H9 (cell line): ENCODE results near the gene PCSK9. TPM values are rescaled to one million over a fixed set of nuclear protein-coding genes. Genes with fewer than 3 reads are reported as not detected.

ENCODE experiments used
- DNase-seq: peaks from one replicate; pipeline ENCODE4 v3.0.0-alpha.2; 2017
- H2AFZ ChIP-seq: one replicate; pipeline ENCODE4 v1.6.1; 2013; ENCODE audit warnings: mild to moderate bottlenecking, low read length, control low read depth, moderate library complexity
- H2AK5ac ChIP-seq: 2 replicates; pipeline ENCODE4 v1.6.1; 2013; ENCODE audit warnings: low read length, control low read depth, mixed read lengths; ENCODE audit not compliant: insufficient read length
- H2BK120ac ChIP-seq: one replicate; pipeline ENCODE4 v1.6.1; 2013; ENCODE audit warnings: low read depth, mild to moderate bottlenecking, low read length, control low read depth, inconsistent platforms; ENCODE audit not compliant: poor library complexity, severe bottlenecking
- H2BK12ac ChIP-seq: 2 replicates; pipeline ENCODE4 v1.6.1; 2013; ENCODE audit warnings: low read length, control low read depth, mixed read lengths, low read depth; ENCODE audit not compliant: insufficient read length
- H2BK15ac ChIP-seq: 2 replicates; pipeline ENCODE4 v1.6.1; 2013; ENCODE audit warnings: low read depth, low read length, control low read depth
- H2BK20ac ChIP-seq: one replicate; pipeline ENCODE4 v1.6.1; 2013; ENCODE audit warnings: low read depth, mild to moderate bottlenecking, low read length, control low read depth, inconsistent platforms; ENCODE audit not compliant: poor library complexity, severe bottlenecking
- H2BK5ac ChIP-seq: 2 replicates; pipeline ENCODE4 v1.6.1; 2013; ENCODE audit warnings: low read length, control low read depth, mixed read lengths; ENCODE audit not compliant: insufficient read length
- H3K14ac ChIP-seq: 2 replicates; pipeline ENCODE4 v1.6.1; 2013; ENCODE audit warnings: low read length, control low read depth; ENCODE audit not compliant: insufficient read depth
- H3K18ac ChIP-seq: 2 replicates; pipeline ENCODE4 v1.6.1; 2013; ENCODE audit warnings: low read depth, mild to moderate bottlenecking, mixed read lengths, low read length, control low read depth; ENCODE audit not compliant: insufficient read length
- H3K23ac ChIP-seq: 2 replicates; pipeline ENCODE4 v1.6.1; 2013; ENCODE audit warnings: low read length, control low read depth, mixed read lengths, low read depth; ENCODE audit not compliant: insufficient read length
- H3K23me2 ChIP-seq: 2 replicates; pipeline ENCODE4 v1.6.1; 2013; ENCODE audit warnings: low read depth, mild to moderate bottlenecking, mixed read lengths, low read length, control low read depth; ENCODE audit not compliant: insufficient read length, poor library complexity, severe bottlenecking
- H3K27ac ChIP-seq: 2 replicates; pipeline ENCODE4 v1.5.1; 2013; ENCODE audit warnings: low read length, control low read depth, mixed read lengths, low read depth; ENCODE audit not compliant: insufficient read length
- H3K27me3 ChIP-seq: 2 replicates; pipeline ENCODE4 v1.6.1; 2013; ENCODE audit warnings: low read length, control low read depth, inconsistent platforms; ENCODE audit not compliant: insufficient read depth
- H3K4ac ChIP-seq: 2 replicates; pipeline ENCODE4 v1.6.1; 2013; ENCODE audit warnings: low read depth, mild to moderate bottlenecking, control low read depth, inconsistent platforms, low read length, moderate library complexity
- H3K4me1 ChIP-seq: 2 replicates; pipeline ENCODE4 v1.6.1; 2013; ENCODE audit warnings: low read length, control low read depth, inconsistent platforms; ENCODE audit not compliant: insufficient read depth
- H3K4me2 ChIP-seq: 2 replicates; pipeline ENCODE4 v1.6.1; 2013; ENCODE audit warnings: low read length, control low read depth, mixed read lengths; ENCODE audit not compliant: insufficient read length, insufficient read depth
- H3K56ac ChIP-seq: 2 replicates; pipeline ENCODE4 v1.6.1; 2013; ENCODE audit warnings: low read depth, mild to moderate bottlenecking, mixed read lengths, low read length, control low read depth; ENCODE audit not compliant: insufficient read length
- H3K79me1 ChIP-seq: 2 replicates; pipeline ENCODE4 v1.6.1; 2013; ENCODE audit warnings: low read depth, mild to moderate bottlenecking, moderate library complexity, low read length, control low read depth, inconsistent platforms; ENCODE audit not compliant: insufficient read depth, poor library complexity, severe bottlenecking
- H3K79me2 ChIP-seq: 2 replicates; pipeline ENCODE4 v1.6.1; 2013; ENCODE audit warnings: low read length, control low read depth, inconsistent platforms; ENCODE audit not compliant: insufficient read depth
- H3K9ac ChIP-seq: 2 replicates; pipeline ENCODE4 v1.6.1; 2013; ENCODE audit warnings: low read length, control low read depth, mixed read lengths; ENCODE audit not compliant: insufficient read length; ENCODE audit errors: extremely low read depth
- H3K9me3 ChIP-seq: one replicate; pipeline ENCODE4 v1.6.1; 2013; ENCODE audit warnings: low read depth, low read length, inconsistent platforms; ENCODE audit not compliant: control insufficient read depth
- H3T11ph ChIP-seq: one replicate; pipeline ENCODE4 v1.6.1; 2013; ENCODE audit warnings: mild to moderate bottlenecking, low read length, control low read depth, inconsistent platforms
- H4K20me1 ChIP-seq: one replicate; pipeline ENCODE4 v1.6.1; 2013; ENCODE audit not compliant: control insufficient read depth, insufficient read length, insufficient read depth
- H4K5ac ChIP-seq: 2 replicates; pipeline ENCODE4 v1.6.1; 2013; ENCODE audit warnings: low read depth, mild to moderate bottlenecking, mixed read lengths, low read length, control low read depth; ENCODE audit not compliant: insufficient read length
- H4K8ac ChIP-seq: replicated peaks from 2 replicates; pipeline ENCODE4 v1.6.1; 2013; ENCODE audit warnings: low read length, control low read depth, mixed read lengths, low read depth; ENCODE audit not compliant: insufficient read length
- H4K91ac ChIP-seq: 2 replicates; pipeline ENCODE4 v1.6.1; 2013; ENCODE audit warnings: low read depth, mild to moderate bottlenecking, moderate library complexity, mixed read lengths, low read length, control low read depth; ENCODE audit not compliant: insufficient read length
- H3K27ac Mint-ChIP-seq, 3 experiments: 2 replicates in 2 of 3; 3 replicates in 1 of 3; pipeline ENCODE4 v1.8.0; 2020 to 2021; ENCODE audit warnings: mixed read lengths in 3 of 3, mild to moderate bottlenecking in 1 of 3, moderate library complexity in 1 of 3
- H3K27me3 Mint-ChIP-seq: 2 replicates; pipeline ENCODE4 v1.8.0; 2021; ENCODE audit warnings: low read depth, mild to moderate bottlenecking, moderate library complexity, mixed read lengths
- H3K36me3 Mint-ChIP-seq, 3 experiments: 2 replicates in 2 of 3; 3 replicates in 1 of 3; pipeline ENCODE4 v1.8.0; 2020 to 2021; ENCODE audit warnings: low read depth in 3 of 3, mixed read lengths in 3 of 3; ENCODE audit not compliant: insufficient read depth in 1 of 3
- H3K4me1 Mint-ChIP-seq, 2 experiments: 2 replicates each; pipeline ENCODE4 v1.8.0; 2020; ENCODE audit warnings: mixed read lengths in 2 of 2
- H3K4me3 Mint-ChIP-seq, 2 experiments: 2 replicates in 1 of 2; 3 replicates in 1 of 2; pipeline ENCODE4 v1.8.0; 2020 to 2021; ENCODE audit warnings: mild to moderate bottlenecking in 2 of 2, mixed read lengths in 2 of 2, moderate library complexity in 1 of 2
- H3K9me3 Mint-ChIP-seq, 2 experiments: 2 replicates in 1 of 2; 3 replicates in 1 of 2; pipeline ENCODE4 v1.8.0; 2020; ENCODE audit warnings: mild to moderate bottlenecking in 2 of 2, mixed read lengths in 2 of 2, moderate library complexity in 1 of 2
- WGBS: extraction: QIAGEN DNeasy Blood & Tissue Kit; methylation state at CpG from one replicate; pipeline ENCODE4 v1.1.7; 2013; ENCODE audit warnings: missing lambda C conversion rate, low lambda C conversion rate, mixed read lengths; ENCODE audit not compliant: insufficient read length; ENCODE audit errors: extremely low coverage; 5-methylcytosine and 5-hydroxymethylcytosine counted together
- total RNA-seq: library from RNA; stranded (reverse); gene quantifications from 2 replicates; pipeline ENCODE4 v1.2.1, GENCODE V29; 2021
- TF ChIP-seq, protein P1 (sequence below): fragments of 200-600 bp; sonication (generic); conservative IDR thresholded peaks from 3 replicates; pipeline ENCODE4 v1.8.0; 2021; ENCODE audit warnings: antibody characterized with exemption, mild to moderate bottlenecking

The PCSK9 gene
- total RNA-seq, 1 experiment from 2014 or later: 75.1 TPM

- H2BK15ac ChIP-seq: no peak overlapping the region
- H2BK5ac ChIP-seq: no peak overlapping the region
- H3K18ac ChIP-seq: no peak overlapping the region
- no peak overlapping the region for H3T11ph ChIP-seq
- no peaks in the 10 kb centered on the region for H3K9me3 ChIP-seq
- Mint-ChIP-seq H3K27ac (no peak overlapping the region; a peak in 1 of 7 replicates), H3K4me3 (peak overlapping the region in 1 of 2 experiments; percentile 53; a peak in 2 of 5 replicates), H3K9me3 (no peaks in the 10 kb centered on the region; a peak in 2 of 5 replicates), H3K27me3 (peaks cover 49% of the 10 kb centered on the region), H3K4me1 (peaks cover 38 to 49% of the 10 kb centered on the region in 2 experiments), H3K36me3 (peaks cover 2 to 14% (median 7%) of the 10 kb centered on the region in 3 experiments; a peak in 5 of 7 replicates)
- no peak overlapping the region for H3K56ac ChIP-seq
- no peak overlapping the region for H3K23ac ChIP-seq
- H2BK20ac ChIP-seq: no peak overlapping the region
- peaks cover 11% of the 10 kb centered on the region; the same call in 1 of the 2 replicates for H3K27me3 ChIP-seq
- WGBS: no CpG with 5 or more reads among the region's 8 CpGs
- no peak overlapping the region for H2AFZ ChIP-seq
- H3K9ac ChIP-seq: no peak overlapping the region
- TF ChIP-seq, protein P1, sequence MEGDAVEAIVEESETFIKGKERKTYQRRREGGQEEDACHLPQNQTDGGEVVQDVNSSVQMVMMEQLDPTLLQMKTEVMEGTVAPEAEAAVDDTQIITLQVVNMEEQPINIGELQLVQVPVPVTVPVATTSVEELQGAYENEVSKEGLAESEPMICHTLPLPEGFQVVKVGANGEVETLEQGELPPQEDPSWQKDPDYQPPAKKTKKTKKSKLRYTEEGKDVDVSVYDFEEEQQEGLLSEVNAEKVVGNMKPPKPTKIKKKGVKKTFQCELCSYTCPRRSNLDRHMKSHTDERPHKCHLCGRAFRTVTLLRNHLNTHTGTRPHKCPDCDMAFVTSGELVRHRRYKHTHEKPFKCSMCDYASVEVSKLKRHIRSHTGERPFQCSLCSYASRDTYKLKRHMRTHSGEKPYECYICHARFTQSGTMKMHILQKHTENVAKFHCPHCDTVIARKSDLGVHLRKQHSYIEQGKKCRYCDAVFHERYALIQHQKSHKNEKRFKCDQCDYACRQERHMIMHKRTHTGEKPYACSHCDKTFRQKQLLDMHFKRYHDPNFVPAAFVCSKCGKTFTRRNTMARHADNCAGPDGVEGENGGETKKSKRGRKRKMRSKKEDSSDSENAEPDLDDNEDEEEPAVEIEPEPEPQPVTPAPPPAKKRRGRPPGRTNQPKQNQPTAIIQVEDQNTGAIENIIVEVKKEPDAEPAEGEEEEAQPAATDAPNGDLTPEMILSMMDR: no peak
- H4K8ac ChIP-seq: no peak overlapping the region
- H3K14ac ChIP-seq: no peak overlapping the region
- no peak overlapping the region for H2BK120ac ChIP-seq
- no peak for DNase-seq
- no peak overlapping the region for H3K4me2 ChIP-seq
- H3K4ac ChIP-seq: no peak overlapping the region
- no peak overlapping the region for H2AK5ac ChIP-seq
- peaks cover 9% of the 10 kb centered on the region; the same call in 1 of the 2 replicates for H3K4me1 ChIP-seq
- H3K79me2 ChIP-seq: peaks cover 12% of the 10 kb centered on the region; the same call in 1 of the 2 replicates
- no peaks in the 10 kb centered on the region for H3K79me1 ChIP-seq
- H3K23me2 ChIP-seq: peaks cover 21% of the 10 kb centered on the region
- no peak overlapping the region for H3K27ac ChIP-seq
- no peak overlapping the region for H4K91ac ChIP-seq
- no peak overlapping the region for H2BK12ac ChIP-seq
- H4K5ac ChIP-seq: no peak overlapping the region
- no peaks in the 10 kb centered on the region for H4K20me1 ChIP-seq
These were observed 1.4 kb upstream of the PCSK9 start for GRCh38 chr1:55037733-55038551.
